Keratinocyte (primary cell): ENCODE data around the gene TMEM135.

ENCODE experiments used
- CTCF ChIP-seq, 3 experiments: IDR thresholded peaks in 1 of 3; conservative IDR thresholded peaks in 1 of 3; optimal IDR thresholded peaks in 1 of 3; 2 replicates in 2 of 3; 3 replicates in 1 of 3; pipeline versions ENCODE3 to v1.5.1; 2011; ENCODE audit warnings: low read length in 3 of 3, mild to moderate bottlenecking in 3 of 3, moderate library complexity in 2 of 3, control low read depth in 1 of 3, inconsistent platforms in 1 of 3; ENCODE audit not compliant: insufficient read depth in 2 of 3; ENCODE audit errors: extremely low read depth in 1 of 3
- EZH2 ChIP-seq: IDR thresholded peaks from one replicate; pipeline ENCODE4 v1.6.1; 2012; ENCODE audit warnings: inconsistent platforms, mild to moderate bottlenecking, low read length, moderate library complexity

- no peak for TF ChIP-seq CTCF (optimal IDR thresholded peaks at IDR 0.05 in 1 of 3, IDR thresholded peaks at IDR 0.05 in 1 of 3, conservative IDR thresholded peaks at IDR 0.05 in 1 of 3; ENCODE audit: extremely low read depth in 1 of 3, insufficient read depth in 2 of 3, low read length in 3 of 3)
- TF ChIP-seq EZH2, result no peak
Measured at GRCh38 chr11:87353771-87354345, 316.1 kb downstream of the TMEM135 start.
